Endodermal cell (in vitro differentiated cells): ENCODE measurements around the gene KLRF1. TPM values are rescaled to one million over a fixed set of nuclear protein-coding genes. Genes with fewer than 3 reads are reported as not detected.

ENCODE experiments used
- DNase-seq: peaks from one replicate; pipeline ENCODE4 v3.0.0-alpha.2; 2017
- H3K27ac ChIP-seq: 2 replicates; pipeline ENCODE4 v1.5.1; 2013; ENCODE audit warnings: mild to moderate bottlenecking, low read depth, low read length, moderate library complexity
- H3K27me3 ChIP-seq: 2 replicates; pipeline ENCODE4 v1.6.1; 2013; ENCODE audit warnings: mild to moderate bottlenecking, low read length, moderate library complexity; ENCODE audit not compliant: insufficient read depth, control insufficient read depth, poor library complexity, severe bottlenecking
- H3K36me3 ChIP-seq: 2 replicates; pipeline ENCODE4 v1.7.0; 2013; ENCODE audit warnings: mild to moderate bottlenecking, low read length, moderate library complexity; ENCODE audit not compliant: control insufficient read depth, insufficient read depth
- H3K4me1 ChIP-seq: one replicate; pipeline ENCODE4 v1.7.0; 2013; ENCODE audit warnings: low read length; ENCODE audit not compliant: control insufficient read depth, insufficient read depth
- H3K4me3 ChIP-seq: 2 replicates; pipeline ENCODE4 v1.5.1; 2013; ENCODE audit warnings: mild to moderate bottlenecking, low read length, moderate library complexity
- H3K9ac ChIP-seq: 2 replicates; pipeline ENCODE4 v1.6.1; 2013; ENCODE audit warnings: mild to moderate bottlenecking, low read length, moderate library complexity; ENCODE audit not compliant: poor library complexity, severe bottlenecking; ENCODE audit errors: extremely low read depth
- H3K9me3 ChIP-seq: 2 replicates; pipeline ENCODE4 v1.6.1; 2013; ENCODE audit warnings: mild to moderate bottlenecking, low read length, moderate library complexity; ENCODE audit not compliant: control insufficient read depth
- H3K27ac Mint-ChIP-seq: 2 replicates; pipeline ENCODE4 v1.8.0; 2020; ENCODE audit warnings: mixed read lengths
- H3K27me3 Mint-ChIP-seq: 2 replicates; pipeline ENCODE4 v1.8.0; 2021; ENCODE audit warnings: mild to moderate bottlenecking, mixed read lengths; ENCODE audit not compliant: insufficient read depth
- H3K36me3 Mint-ChIP-seq: 2 replicates; pipeline ENCODE4 v1.8.0; 2020; ENCODE audit warnings: low read depth, mixed read lengths
- H3K4me1 Mint-ChIP-seq: 2 replicates; pipeline ENCODE4 v1.8.0; 2020; ENCODE audit warnings: mixed read lengths
- H3K4me3 Mint-ChIP-seq: 2 replicates; pipeline ENCODE4 v1.8.0; 2020; ENCODE audit warnings: mild to moderate bottlenecking, moderate library complexity, mixed read lengths
- H3K9me3 Mint-ChIP-seq: 2 replicates; pipeline ENCODE4 v1.8.0; 2020; ENCODE audit warnings: mild to moderate bottlenecking, mixed read lengths
- WGBS, 2 experiments: methylation state at CpG; one replicate each; pipeline versions ENCODE4 v1.1.5 to v1.1.7; 2013; ENCODE audit warnings: missing lambda C conversion rate in 2 of 2, mixed read lengths in 1 of 2; ENCODE audit not compliant: insufficient coverage in 1 of 2, insufficient read length in 1 of 2; 5-methylcytosine and 5-hydroxymethylcytosine counted together
- total RNA-seq, 2 donors: library from RNA; stranded (reverse); fragmentation: NEBNext Ultra II Directional in 1 of 2; extraction: Animal tissue kit (Norgen Biotek cat#: 25700) in 1 of 2; gene quantifications; 2 replicates in 1 of 2; 3 replicates in 1 of 2; pipeline ENCODE4 v1.2.1, GENCODE V29; 2021
- TF ChIP-seq, protein P1 (sequence below): fragments of 200-600 bp; sonication (generic); conservative IDR thresholded peaks from 2 replicates; pipeline ENCODE4 v1.5.0; 2021; ENCODE audit warnings: antibody characterized with exemption, mild to moderate bottlenecking

KLRF1 gene
- total RNA-seq, 2 donors from 2014 or later = not detected

GRCh38 chr12:9820281-9820930 is 6.9 kb upstream of the KLRF1 start:
- Histone ChIP-seq H3K36me3 (no peaks in the 10 kb centered on the region), H3K27ac (no peak overlapping the region), H3K9me3 (no peaks in the 10 kb centered on the region), H3K27me3 (no peaks in the 10 kb centered on the region), H3K4me1 (no peaks in the 10 kb centered on the region), H3K4me3 (no peak overlapping the region), H3K9ac (no peak overlapping the region)
- H3K27me3 Mint-ChIP-seq = no peaks in the 10 kb centered on the region
- DNase-seq = no peak
- WGBS, 2 experiments = 94 to 100% methylated on average over 5 to 9 of the region's 9 CpGs
- H3K36me3 Mint-ChIP-seq = no peaks in the 10 kb centered on the region
- H3K4me3 Mint-ChIP-seq = no peak overlapping the region
- no peaks in the 10 kb centered on the region for H3K4me1 Mint-ChIP-seq
- no peaks in the 10 kb centered on the region for H3K9me3 Mint-ChIP-seq
- TF ChIP-seq, protein P1, sequence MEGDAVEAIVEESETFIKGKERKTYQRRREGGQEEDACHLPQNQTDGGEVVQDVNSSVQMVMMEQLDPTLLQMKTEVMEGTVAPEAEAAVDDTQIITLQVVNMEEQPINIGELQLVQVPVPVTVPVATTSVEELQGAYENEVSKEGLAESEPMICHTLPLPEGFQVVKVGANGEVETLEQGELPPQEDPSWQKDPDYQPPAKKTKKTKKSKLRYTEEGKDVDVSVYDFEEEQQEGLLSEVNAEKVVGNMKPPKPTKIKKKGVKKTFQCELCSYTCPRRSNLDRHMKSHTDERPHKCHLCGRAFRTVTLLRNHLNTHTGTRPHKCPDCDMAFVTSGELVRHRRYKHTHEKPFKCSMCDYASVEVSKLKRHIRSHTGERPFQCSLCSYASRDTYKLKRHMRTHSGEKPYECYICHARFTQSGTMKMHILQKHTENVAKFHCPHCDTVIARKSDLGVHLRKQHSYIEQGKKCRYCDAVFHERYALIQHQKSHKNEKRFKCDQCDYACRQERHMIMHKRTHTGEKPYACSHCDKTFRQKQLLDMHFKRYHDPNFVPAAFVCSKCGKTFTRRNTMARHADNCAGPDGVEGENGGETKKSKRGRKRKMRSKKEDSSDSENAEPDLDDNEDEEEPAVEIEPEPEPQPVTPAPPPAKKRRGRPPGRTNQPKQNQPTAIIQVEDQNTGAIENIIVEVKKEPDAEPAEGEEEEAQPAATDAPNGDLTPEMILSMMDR = no peak
- no peak overlapping the region for H3K27ac Mint-ChIP-seq

- WGBS, 2 experiments = 67% methylated on average over 3 of the region's 3 CpGs; no CpG with 5 or more reads in 1 of the 2 experiments
- no peak overlapping the region for H3K9ac ChIP-seq
- Mint-ChIP-seq H3K4me3 (no peak overlapping the region), H3K36me3 (no peaks in the 10 kb centered on the region), H3K9me3 (no peaks in the 10 kb centered on the region), H3K27ac (no peak overlapping the region), H3K4me1 (peaks cover 5% of the 10 kb centered on the region), H3K27me3 (no peaks in the 10 kb centered on the region)
- H3K36me3 ChIP-seq = no peaks in the 10 kb centered on the region
- no peak overlapping the region for H3K4me3 ChIP-seq
- H3K27me3 ChIP-seq = no peaks in the 10 kb centered on the region
- TF ChIP-seq, protein P1 = no peak
- H3K27ac ChIP-seq = no peak overlapping the region
- no peaks in the 10 kb centered on the region for H3K4me1 ChIP-seq
- no peak for DNase-seq
- H3K9me3 ChIP-seq = no peaks in the 10 kb centered on the region
Measured at GRCh38 chr12:9829483-9829882, 2.2 kb downstream of the KLRF1 start.

DNA sequence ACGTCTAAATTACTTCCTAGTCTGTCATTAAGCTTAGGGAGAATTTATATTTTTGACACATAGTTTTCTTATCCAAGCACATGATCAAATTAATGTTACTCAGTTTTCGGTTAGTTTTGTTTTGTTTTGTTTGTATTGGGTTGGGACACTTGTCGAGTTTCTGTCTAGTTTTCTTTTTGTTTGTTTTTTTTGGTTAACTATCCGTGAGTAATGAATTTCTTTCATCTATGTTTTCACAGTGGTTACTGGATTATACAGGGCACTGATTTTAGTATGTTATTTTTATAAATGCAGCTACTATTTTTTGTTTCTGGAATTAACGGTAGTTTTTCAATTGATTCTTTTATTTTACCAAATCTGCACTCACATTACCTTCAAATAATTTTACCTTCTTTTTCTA is 2.7 kb downstream of the KLRF1 start:
- H3K27ac ChIP-seq = no peak overlapping the region
- no peak overlapping the region for H3K9ac ChIP-seq
- Mint-ChIP-seq H3K4me3 (no peak overlapping the region), H3K36me3 (no peaks in the 10 kb centered on the region), H3K27me3 (no peaks in the 10 kb centered on the region), H3K9me3 (no peaks in the 10 kb centered on the region), H3K4me1 (peaks cover 5% of the 10 kb centered on the region), H3K27ac (no peak overlapping the region)
- no peak overlapping the region for H3K4me3 ChIP-seq
- H3K27me3 ChIP-seq = no peaks in the 10 kb centered on the region
- no peaks in the 10 kb centered on the region for H3K36me3 ChIP-seq
- TF ChIP-seq, protein P1 = no peak
- 98 to 100% methylated on average over 1 to 5 of the region's 5 CpGs for WGBS, 2 experiments
- no peaks in the 10 kb centered on the region for H3K9me3 ChIP-seq
- H3K4me1 ChIP-seq = no peaks in the 10 kb centered on the region
- DNase-seq = no peak
